GM12873 (cell line): ENCODE data around the gene PSMG3.

Source experiments
- CTCF ChIP-seq: IDR thresholded peaks from 2 replicates; pipeline ENCODE4 v1.5.1; 2012; ENCODE audit warnings: low read depth, mild to moderate bottlenecking, moderate library complexity, low read length, control low read depth; ENCODE audit not compliant: insufficient read depth; ENCODE audit errors: missing control alignments

The PSMG3 gene

GRCh38 chr7:1601956-1602355, 32.1 kb upstream of the PSMG3 start:
- TF ChIP-seq CTCF, result no peak

GRCh38 chr7:1599640-1600395, 30.0 kb upstream of the PSMG3 start:
- no peak for TF ChIP-seq CTCF

- no peak for TF ChIP-seq CTCF
Measured at GRCh38 chr7:1598961-1599639, 29.3 kb upstream of the PSMG3 start.

GRCh38 chr7:1598286-1598685, 28.5 kb upstream of the PSMG3 start:
- TF ChIP-seq CTCF, result no peak

- TF ChIP-seq CTCF, result no peak
Measured at GRCh38 chr7:1597791-1598190, 28.0 kb upstream of the PSMG3 start.

GRCh38 chr7:1597066-1597760, 27.4 kb upstream of the PSMG3 start:
- no peak for TF ChIP-seq CTCF

- no peak for TF ChIP-seq CTCF
Measured at GRCh38 chr7:1596181-1597043, 26.6 kb upstream of the PSMG3 start.
